Measurements from ENCODE around the gene CNTN6.

- TF ChIP-seq RAD21 (IDR thresholded peaks at IDR 0.05; ENCODE audit: low read depth) (no peak), MAX (IDR thresholded peaks at IDR 0.05) (no peak), EP300 (IDR thresholded peaks at IDR 0.05; ENCODE audit: borderline replicate concordance) (no peak), USF1 (IDR thresholded peaks at IDR 0.05) (no peak), TAF1 (IDR thresholded peaks at IDR 0.05; ENCODE audit: low read depth) (no peak), FOXM1 (IDR thresholded peaks at IDR 0.05; ENCODE audit: borderline replicate concordance, low read depth) (no peak), TEAD4 (IDR thresholded peaks at IDR 0.05) (no peak), CEBPB (IDR thresholded peaks at IDR 0.05) (no peak), NFIC (IDR thresholded peaks at IDR 0.05) (no peak), CREB1 (IDR thresholded peaks at IDR 0.05; ENCODE audit: low read depth) (no peak), EGR1 (IDR thresholded peaks at IDR 0.05) (no peak), YY1 (IDR thresholded peaks at IDR 0.05; ENCODE audit: low read depth) (no peak), REST (IDR thresholded peaks at IDR 0.05; ENCODE audit: low read depth) (no peak)
These were observed 25.1 kb downstream of the CNTN6 start for GRCh38 chr3:1117843-1118473.
